Fibroblast of the aortic adventitia (primary cell): Measurements from ENCODE around the gene FBXO22. TPM values are rescaled to one million over a fixed set of nuclear protein-coding genes. Genes with fewer than 3 reads are reported as not detected.
"Not testable (repeated sequence)": the region's sequence is repeated elsewhere in the genome, so short reads cannot be mapped to it uniquely, and the experiment has no call there.

ENCODE experiments used
- DNase-seq: peaks from one replicate; pipeline ENCODE4 v3.0.0-alpha.2; 2010; ENCODE audit warnings: low read depth
- H3K4me3 ChIP-seq: 2 replicates; pipeline ENCODE4 v1.5.1; 2011; ENCODE audit warnings: low read depth, mild to moderate bottlenecking, control low read depth, low read length, moderate library complexity
- CTCF ChIP-seq: IDR thresholded peaks from 2 replicates; pipeline ENCODE4 v1.5.1; 2011; ENCODE audit warnings: mild to moderate bottlenecking, low read length, control low read depth, inconsistent platforms; ENCODE audit not compliant: insufficient read depth
- total RNA-seq: library from RNA; depleted of rRNA; stranded (reverse); fragments of >200 nt; gene quantifications from 2 replicates; pipeline ENCODE4 v1.2.3, GENCODE V29; 2012; ENCODE audit warnings: low replicate concordance

FBXO22 gene
- total RNA-seq, 1 donor: 32.7 TPM

DNA sequence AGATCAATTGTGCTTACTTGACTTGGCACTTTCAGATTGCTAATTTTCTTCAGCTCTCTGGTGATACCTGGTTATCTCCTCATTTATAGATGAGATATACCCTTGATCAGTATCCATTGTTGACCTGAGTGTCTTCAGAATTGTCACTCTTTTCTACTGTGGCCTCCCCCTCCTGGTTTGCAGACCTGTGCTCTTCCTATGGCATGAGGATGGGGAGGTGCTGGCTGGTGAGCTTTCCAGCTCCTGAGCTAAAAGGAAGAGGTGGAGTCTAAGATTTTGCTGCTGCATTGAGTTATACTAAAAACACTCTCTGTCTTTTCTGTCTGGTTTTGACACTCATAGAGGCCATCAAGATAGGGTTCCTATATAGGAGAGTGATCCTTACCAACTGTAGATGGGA lies 36.8 kb upstream of the FBXO22 start:
- no peak for TF ChIP-seq CTCF
- H3K4me3 ChIP-seq: no peak overlapping the region

DNA sequence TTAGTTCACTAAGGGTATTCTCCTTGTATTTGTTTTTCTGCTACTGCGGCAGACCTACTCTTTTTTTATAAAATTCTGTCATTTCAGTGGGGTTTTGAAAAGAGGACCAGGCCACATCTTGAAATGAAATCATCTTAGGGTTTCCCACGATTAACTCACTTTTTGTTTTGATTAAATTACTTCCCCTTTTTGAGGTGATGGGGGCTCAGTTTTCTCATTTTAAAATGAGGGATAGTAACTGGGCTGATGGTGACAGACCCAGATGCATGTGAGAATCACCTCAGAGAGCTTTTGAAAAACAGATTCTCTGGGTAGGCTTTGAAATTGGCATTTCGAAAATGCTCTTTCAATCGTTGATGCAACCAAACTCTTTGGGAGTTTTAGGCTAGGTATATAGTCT lies 36.2 kb upstream of the FBXO22 start:
- TF ChIP-seq CTCF: no peak
- H3K4me3 ChIP-seq: no peak overlapping the region
- no peak for DNase-seq

More for the DNA sequence above, 36.8 kb upstream of the FBXO22 start:
- no peak for DNase-seq

- DNase-seq: no peak
- no peak overlapping the region for H3K4me3 ChIP-seq
- no peak for TF ChIP-seq CTCF
Observed at GRCh38 chr15:75868019-75868418, 35.7 kb upstream of the FBXO22 start.

DNA sequence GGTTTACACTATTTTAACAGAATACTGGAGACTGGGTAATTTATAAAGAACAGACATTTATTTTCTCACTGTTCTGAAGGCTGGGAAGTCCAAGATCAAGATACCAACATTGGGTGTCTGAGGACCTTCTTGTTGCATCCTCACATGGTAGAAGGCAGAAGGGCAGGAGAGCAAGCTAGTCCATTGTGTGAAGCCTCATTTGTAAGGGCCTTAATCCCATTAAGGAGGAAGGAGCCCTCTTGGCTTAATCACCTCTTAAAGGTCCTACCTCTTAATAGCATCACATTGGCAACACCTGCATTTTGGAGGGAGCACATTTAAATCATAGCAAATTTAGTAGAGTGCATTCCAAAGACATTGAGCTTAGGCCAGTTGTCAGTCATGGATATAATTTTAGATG lies 34.2 kb upstream of the FBXO22 start:
- no peak for TF ChIP-seq CTCF
- no peak overlapping the region for H3K4me3 ChIP-seq
- no peak for DNase-seq

DNA sequence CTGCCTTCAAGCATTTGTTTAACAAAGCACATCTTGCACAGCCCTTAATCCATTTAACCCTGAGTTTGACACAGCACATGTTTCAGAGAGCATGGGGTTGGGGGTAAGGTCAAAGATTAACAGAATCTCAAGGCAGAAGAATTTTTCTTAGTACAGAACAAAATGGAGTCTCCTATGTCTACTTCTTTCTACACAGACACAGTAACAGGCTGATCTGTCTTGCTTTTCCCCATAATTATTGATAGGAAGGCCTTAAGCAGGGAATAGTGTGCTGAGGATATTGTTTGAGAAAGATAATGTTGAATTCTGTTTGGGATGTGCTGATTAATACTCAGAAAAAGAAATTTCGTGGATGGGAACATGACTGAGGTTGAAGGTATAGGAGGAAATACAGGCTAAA lies 32.1 kb upstream of the FBXO22 start:
- DNase-seq, H3K4me3 ChIP-seq: not testable (repeated sequence)

DNA sequence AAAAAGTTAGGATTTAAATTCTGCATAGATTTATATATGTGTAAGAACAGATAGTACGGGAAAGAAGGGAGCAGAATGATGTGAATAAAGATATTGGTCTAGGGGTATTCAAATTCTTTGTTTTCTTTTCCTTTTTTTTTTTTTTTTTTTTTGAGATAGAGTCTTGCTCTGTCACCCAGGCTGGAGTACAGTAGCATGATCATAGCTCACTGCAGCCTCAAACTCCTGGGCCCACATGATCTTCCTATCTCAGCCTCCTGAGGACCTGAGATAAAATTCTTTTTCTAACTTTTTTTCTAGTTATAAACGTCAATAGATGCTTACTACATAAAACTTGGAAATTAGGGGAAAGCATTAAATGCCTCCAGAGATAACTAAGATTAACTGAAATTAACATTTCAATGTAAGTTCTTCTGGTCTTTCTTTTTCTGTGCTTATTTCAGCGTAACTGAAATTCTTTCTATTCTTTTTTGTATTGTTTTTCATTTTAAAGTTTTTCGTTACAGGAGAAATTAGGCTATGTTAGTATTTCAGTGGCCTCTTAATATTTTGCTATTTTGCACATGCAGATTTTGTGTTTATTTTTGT lies 31.2 kb upstream of the FBXO22 start:
- no peak overlapping the region for H3K4me3 ChIP-seq
- DNase-seq: no peak
- TF ChIP-seq CTCF: no peak

DNA sequence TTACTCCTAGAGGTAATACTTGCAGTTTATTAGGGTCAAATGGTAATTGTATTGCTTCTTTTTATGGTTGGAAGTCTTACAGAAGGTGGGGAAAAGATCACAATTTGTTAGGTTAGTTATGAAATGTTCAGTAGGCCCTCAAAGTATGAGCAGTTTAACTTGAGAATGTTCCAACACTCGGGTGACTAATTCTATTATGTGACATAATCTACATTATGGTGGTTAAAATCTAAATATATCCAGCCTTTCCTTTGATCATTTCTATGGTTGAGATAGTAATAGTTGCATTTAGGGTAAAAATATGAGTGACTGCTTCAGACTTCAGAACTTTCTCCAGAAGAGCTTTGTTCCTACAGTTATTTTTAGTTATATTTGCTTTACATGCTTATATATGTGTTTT lies 19.6 kb upstream of the FBXO22 start:
- no peak for TF ChIP-seq CTCF
- peak; percentile 68 for DNase-seq
- no peak overlapping the region for H3K4me3 ChIP-seq

DNA sequence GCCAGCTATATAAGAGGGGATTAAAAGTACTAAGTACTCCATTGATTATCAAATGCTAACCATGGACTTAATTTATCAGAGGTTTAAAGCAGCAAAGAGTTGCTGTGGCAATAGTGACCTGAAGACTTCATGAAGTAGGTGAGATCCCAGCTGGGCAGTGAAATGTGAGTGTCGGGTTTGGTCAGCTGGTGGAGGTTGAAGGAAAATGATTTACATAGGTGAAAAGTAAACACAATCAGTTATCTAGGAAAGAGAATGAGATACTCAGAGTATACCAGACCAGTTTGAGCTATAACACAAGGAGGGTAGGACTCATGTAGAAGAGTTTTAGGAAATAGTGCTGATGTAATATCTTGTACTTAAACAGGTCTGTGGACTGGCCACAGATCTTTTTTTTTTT lies 16.5 kb upstream of the FBXO22 start:
- TF ChIP-seq CTCF: no peak
- no peak overlapping the region for H3K4me3 ChIP-seq
- no peak for DNase-seq
